WI38 (cell line): Measurements from ENCODE around the gene TOGARAM1.

Source experiments
- H3K4me3 ChIP-seq: 2 replicates; pipeline ENCODE4 v1.5.1; 2011; ENCODE audit warnings: low read depth, mild to moderate bottlenecking, control low read depth, low read length
- CTCF ChIP-seq: IDR thresholded peaks from 2 replicates; pipeline ENCODE4 v1.5.1; 2012; ENCODE audit warnings: low read depth, mild to moderate bottlenecking, control low read depth, low read length

The TOGARAM1 gene

GRCh38 chr14:44961554-44962333 is at the start of gene TOGARAM1, which contains the start of gene KLHL28:
TOGARAM1 (plus strand) TSS chr14:44962190; CDS start chr14:44962422, 232 bp downstream.
KLHL28 (minus strand) TSS chr14:44961947; CDS start chr14:44945928, 16,019 bp downstream.
- peak within 1 kb of the TSS; percentile 94 for H3K4me3 ChIP-seq
- TF ChIP-seq CTCF = no peak

GRCh38 chr14:44914849-44915248 is 47.1 kb upstream of the TOGARAM1 start:
- TF ChIP-seq CTCF = no peak
- no peak overlapping the region for H3K4me3 ChIP-seq

GRCh38 chr14:44928793-44929192 is 33.2 kb upstream of the TOGARAM1 start:
- H3K4me3 ChIP-seq = no peak overlapping the region
- TF ChIP-seq CTCF = no peak

- no peak overlapping the region for H3K4me3 ChIP-seq
- TF ChIP-seq CTCF = no peak
Observed at GRCh38 chr14:44935155-44935554, 26.8 kb upstream of the TOGARAM1 start.

GRCh38 chr14:44937547-44937946 is 24.4 kb upstream of the TOGARAM1 start:
- TF ChIP-seq CTCF = no peak

GRCh38 chr14:44940211-44940610 is 21.8 kb upstream of the TOGARAM1 start:
- no peak for TF ChIP-seq CTCF

More at GRCh38 chr14:44937547-44937946, 24.4 kb upstream of the TOGARAM1 start:
- no peak overlapping the region for H3K4me3 ChIP-seq

GRCh38 chr14:44940944-44941343 is 21.0 kb upstream of the TOGARAM1 start:
- no peak for TF ChIP-seq CTCF
- no peak overlapping the region for H3K4me3 ChIP-seq

More at GRCh38 chr14:44940211-44940610, 21.8 kb upstream of the TOGARAM1 start:
- no peak overlapping the region for H3K4me3 ChIP-seq
